Tibial nerve (tissue), 3 donors: ENCODE measurements around the gene TEX22.

ENCODE experiments used
- POLR2A ChIP-seq, 2 donors: fragments of 450-650 bp; IDR thresholded peaks; one replicate each; pipeline ENCODE4 v1.6.1; 2017; ENCODE audit warnings: antibody characterized with exemption in 2 of 2, mild to moderate bottlenecking in 2 of 2, moderate library complexity in 2 of 2
- TF ChIP-seq, protein P1 (sequence below), 5 experiments: fragments of 200-600 bp in 3 of 5; fragments of 450-650 bp in 2 of 5; sonication (generic) in 3 of 5; IDR thresholded peaks; one replicate each; pipeline ENCODE4 v1.5.1; 2016 to 2019; ENCODE audit warnings: antibody characterized with exemption in 5 of 5, mild to moderate bottlenecking in 3 of 5, moderate library complexity in 2 of 5

DNA sequence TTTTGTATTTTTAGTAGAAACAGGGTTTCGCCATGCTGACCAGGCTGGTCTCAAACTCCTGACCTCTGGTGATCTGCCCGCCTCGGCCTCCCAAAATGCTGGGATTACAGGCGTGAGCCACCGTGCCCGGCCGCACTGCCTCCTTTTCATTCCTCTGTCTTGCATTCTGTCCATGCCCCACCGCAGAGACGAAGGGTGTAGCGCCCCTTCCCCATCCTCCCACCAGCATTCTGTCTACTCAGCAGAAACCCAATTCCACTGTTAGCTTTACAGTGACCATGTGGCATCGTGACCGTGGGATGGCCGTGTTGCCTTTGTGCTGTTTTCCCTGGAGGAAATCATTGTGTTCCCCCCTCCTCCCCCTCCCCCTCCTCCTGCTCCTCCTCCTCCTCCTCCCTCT, 10.3 kb downstream of the TEX22 start:
- TF ChIP-seq, protein P1, sequence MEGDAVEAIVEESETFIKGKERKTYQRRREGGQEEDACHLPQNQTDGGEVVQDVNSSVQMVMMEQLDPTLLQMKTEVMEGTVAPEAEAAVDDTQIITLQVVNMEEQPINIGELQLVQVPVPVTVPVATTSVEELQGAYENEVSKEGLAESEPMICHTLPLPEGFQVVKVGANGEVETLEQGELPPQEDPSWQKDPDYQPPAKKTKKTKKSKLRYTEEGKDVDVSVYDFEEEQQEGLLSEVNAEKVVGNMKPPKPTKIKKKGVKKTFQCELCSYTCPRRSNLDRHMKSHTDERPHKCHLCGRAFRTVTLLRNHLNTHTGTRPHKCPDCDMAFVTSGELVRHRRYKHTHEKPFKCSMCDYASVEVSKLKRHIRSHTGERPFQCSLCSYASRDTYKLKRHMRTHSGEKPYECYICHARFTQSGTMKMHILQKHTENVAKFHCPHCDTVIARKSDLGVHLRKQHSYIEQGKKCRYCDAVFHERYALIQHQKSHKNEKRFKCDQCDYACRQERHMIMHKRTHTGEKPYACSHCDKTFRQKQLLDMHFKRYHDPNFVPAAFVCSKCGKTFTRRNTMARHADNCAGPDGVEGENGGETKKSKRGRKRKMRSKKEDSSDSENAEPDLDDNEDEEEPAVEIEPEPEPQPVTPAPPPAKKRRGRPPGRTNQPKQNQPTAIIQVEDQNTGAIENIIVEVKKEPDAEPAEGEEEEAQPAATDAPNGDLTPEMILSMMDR (IDR thresholded peaks at IDR 0.05), result no peak
- no peak for TF ChIP-seq POLR2A (IDR thresholded peaks at IDR 0.05)
